ENCODE data around the gene GRM8.

Gene GRM8

DNA sequence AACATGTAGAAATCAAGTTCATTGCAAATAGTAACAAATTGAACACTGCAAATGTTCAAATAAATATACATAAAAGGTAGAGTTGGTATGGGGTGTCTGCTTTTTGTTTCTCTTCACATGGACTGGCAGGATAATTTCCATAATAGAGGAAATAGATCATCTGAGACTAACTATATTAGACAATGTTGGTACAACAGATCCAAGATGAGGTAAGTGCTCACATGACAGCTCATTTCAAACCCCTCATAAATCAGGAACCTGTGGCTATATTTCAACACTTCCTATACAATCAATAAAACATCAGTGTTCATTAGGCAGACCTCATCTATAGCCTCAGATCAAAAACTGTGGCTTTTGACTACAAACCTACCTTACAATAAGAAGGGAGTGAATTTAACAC is 469.1 kb downstream of the GRM8 start:
- H3K4me3 ChIP-seq, result no peak overlapping the region

DNA sequence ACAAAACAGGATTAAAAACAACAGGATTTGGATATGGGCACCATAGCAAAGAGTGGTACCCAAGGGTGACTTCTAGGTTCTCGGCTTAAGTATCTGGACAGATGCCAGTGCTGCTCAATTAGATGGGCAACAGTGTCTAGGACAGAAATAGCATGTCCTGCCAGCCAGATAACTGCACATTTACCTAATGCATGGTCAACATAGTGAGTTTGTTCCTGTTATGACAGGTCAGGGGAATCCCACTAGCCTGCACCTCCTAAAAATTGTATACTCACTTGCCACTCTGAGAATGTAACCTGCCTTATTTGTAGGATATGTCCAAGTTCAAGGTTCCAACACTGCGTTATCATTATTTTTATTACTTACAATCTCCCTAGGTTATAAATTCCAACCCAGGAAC is 471.7 kb downstream of the GRM8 start:
- H3K4me3 ChIP-seq, result no peak overlapping the region
- H3K27ac ChIP-seq, result no peak overlapping the region

More for the DNA sequence above, 469.1 kb downstream of the GRM8 start:
- H3K27ac ChIP-seq, result no peak overlapping the region

DNA sequence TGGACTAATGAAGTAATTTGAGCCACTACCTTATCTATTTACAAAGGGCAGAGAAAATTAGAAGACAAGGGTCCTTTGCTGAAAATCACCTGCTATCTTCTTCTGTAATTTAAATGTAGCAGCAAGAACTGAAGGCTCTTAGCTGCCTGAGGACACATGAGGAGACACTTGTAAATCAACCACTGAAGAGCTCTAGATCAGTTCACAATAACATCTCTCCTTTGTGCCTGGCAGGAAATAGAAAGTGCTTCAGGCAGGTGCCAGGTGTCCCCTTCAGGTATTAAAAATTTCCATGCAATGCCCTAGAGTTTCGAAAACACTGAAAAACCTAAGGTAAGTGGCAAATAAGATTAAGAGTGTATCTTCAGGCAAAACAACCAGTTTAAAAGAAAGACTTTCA is 474.6 kb downstream of the GRM8 start:
- no peak overlapping the region for H3K27ac ChIP-seq
- no peak overlapping the region for H3K4me3 ChIP-seq

DNA sequence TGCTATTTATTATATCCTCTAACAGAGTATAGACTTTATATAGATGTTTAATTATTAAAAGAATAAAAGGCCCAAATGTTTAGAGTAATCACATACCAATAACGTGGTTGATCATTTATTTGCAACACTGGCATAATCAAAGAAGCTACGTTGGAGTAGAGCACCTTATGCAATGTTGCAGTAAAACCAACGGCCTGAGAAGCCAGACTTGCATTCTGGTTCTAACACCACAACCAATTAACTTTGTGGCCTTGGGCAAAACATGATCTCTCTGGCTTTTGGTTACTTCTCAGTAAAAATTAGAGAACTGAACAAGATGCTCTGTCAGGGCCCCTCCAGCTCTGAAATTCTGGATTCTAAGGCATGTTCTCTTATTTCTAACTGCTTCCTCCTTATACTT is 476.2 kb downstream of the GRM8 start:
- H3K4me3 ChIP-seq, result no peak overlapping the region

DNA sequence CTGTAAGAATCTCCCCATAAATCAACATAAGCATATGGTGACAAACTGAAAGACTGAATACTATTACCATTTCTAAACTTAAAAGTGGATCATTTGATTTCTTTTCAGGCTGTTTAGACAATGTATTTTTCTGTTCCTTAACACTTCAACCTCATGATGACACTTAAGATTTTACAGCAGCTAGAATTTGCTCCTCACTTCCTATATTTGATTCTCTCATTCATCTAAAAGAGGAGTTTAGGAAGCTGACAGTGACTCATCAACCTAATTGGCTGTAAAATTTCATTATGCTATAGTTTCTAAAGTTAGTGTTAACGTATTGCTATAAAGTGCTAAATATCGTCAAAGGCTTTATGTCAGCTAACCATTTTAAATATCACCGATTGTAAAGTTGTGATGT is 478.7 kb downstream of the GRM8 start:
- H3K4me3 ChIP-seq, result no peak overlapping the region
- H3K27ac ChIP-seq, result no peak overlapping the region

More for the DNA sequence above, 476.2 kb downstream of the GRM8 start:
- H3K27ac ChIP-seq, result no peak overlapping the region

DNA sequence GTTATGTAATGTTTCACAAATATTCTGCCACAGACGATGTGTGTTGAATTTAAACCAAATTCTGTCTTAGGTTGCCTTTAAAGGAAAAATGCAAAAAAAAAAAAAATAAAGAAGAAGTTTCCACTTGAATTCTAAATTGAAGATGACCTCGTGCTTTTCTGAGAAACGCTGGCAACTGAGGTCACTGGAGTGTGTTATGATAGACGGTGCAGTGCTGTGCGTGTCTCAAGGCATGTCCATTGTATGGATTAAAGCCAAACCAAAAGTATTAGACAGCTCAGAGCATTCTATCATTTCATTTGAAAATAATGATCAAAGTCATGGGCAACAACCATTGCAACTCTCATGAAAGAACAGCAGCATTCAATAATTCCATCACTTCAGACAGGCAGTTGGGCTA is 483.9 kb downstream of the GRM8 start:
- H3K4me3 ChIP-seq, result no peak overlapping the region

DNA sequence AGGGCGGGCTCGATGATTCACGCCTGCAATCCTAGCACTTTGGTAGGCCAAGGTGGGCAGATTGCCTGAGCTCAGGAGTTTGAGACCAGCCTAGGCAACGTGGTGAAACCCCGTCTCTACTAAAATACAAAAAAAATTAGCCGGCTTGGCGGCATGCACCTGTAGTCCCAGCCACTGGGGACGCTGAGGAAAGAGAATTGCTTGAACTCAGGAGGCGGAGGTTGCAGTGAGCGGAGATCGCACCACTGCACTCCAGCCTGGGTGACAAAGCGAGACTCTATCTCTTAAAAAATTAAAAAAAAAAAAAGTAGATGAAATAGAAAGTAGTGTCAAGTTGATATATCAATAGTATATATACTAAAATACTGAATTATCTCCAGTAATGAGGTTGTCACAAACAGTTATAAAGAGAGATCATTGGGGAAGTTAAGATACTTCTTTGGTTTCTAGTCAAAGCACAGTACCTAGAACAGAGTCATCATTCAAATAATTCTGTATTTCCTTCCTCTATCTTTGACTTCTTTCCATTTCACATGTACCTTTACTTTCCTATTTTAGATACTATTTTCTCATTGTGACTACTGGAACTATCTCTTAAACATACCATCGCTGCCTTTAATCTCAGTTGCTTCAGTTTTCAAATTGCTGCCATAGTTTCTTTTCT is 491.7 kb downstream of the GRM8 start:
- H3K27ac ChIP-seq, result no peak overlapping the region

More for the DNA sequence above, 483.9 kb downstream of the GRM8 start:
- no peak overlapping the region for H3K27ac ChIP-seq

DNA sequence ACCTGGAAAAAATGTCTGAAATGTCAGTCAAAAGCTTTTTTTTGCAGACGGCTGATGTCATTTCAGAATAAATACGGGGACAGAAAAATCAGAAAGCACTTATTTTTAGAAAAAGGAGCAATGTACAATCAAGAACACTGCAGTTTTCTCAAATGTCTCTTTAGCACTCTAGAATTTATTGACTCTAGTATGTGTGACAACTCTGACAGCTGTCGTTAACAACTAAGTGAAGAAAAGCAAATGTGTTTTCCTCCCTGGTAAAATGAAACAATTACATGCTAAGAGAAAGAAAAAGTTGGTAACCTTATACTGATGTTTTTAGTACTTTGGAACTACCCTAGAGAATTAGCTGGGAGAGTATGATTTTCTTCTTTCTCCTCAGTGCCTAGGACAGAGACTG is 497.4 kb downstream of the GRM8 start:
- H3K27ac ChIP-seq, result no peak overlapping the region
- H3K4me3 ChIP-seq, result no peak overlapping the region

More for the DNA sequence above, 491.7 kb downstream of the GRM8 start:
- no peak overlapping the region for H3K4me3 ChIP-seq

DNA sequence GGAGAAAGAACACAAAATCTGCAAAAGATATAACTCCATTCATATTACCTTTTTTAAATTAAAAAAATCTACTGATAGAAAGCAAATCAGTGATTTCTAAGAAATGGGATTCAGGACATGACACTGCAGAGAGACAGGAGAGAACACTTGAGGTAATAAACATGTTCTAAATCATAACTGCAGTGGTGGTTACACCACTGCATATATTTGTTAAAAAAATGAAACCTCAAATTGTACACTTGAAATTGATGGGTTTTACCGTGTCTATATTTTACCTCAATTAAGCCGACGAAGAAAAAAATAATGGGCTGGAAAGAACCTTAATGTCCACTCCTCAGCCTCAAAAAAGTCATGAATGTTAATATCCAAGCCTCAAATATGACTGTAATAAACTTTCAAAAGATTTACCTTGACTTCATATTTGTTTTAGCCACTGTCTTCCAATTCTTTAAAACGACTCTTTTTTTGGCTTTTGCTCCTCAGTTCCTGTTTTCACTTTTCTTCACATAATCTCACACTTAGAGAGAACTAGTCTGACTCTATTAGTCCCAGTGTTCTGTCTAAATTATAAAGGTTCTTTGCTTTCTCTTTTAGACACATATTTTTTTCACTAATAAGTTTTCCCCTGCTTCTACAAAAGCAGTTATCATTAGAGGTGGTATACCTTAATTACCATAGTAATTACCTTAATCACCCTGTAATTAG is 502.4 kb downstream of the GRM8 start:
- Histone ChIP-seq H3K4me3 (no peak overlapping the region), H3K27ac (no peak overlapping the region)

DNA sequence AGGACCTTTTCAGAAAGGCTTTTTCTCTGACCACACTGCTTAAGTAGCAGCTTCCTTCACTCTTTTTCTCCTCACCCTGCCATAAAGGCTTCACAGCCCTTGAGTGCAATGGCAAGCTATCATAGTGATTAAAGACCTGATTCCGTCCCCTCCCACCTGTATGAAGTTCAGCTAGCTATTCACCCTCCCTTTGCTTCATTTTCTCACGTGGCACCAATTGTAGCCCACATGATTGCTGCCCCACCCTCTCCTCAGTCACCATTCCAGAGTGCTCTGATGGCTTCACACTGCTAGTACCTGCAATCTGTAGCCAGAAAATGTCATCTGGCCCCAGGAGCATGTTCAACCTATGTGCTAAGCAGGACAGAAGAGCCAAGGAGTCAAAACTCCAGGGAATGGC is 523.8 kb downstream of the GRM8 start:
- Histone ChIP-seq H3K4me3 (no peak overlapping the region), H3K27ac (no peak overlapping the region)

DNA sequence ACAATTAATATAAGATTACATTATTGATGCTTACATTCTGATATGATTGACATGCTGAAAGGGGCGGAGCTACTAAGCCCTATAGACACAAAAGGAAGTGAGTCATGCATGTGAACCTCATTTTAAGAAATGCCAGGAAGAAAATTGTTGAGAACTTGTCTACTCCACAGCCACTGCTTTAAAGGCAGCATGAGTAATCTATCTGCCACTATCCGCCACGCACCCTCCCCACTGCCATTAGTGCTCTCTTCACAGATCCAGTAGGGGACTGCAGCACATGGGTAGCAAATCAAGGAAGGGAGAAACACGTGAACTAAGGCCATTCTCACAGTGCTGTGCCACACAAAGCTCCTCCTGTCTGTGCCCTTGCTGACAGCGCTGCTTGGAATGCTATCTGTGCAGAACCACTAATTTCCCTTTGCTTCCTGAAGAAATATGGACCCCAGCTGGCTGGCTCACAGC is 524.8 kb downstream of the GRM8 start:
- Histone ChIP-seq H3K4me3 (no peak overlapping the region), H3K27ac (no peak overlapping the region)

DNA sequence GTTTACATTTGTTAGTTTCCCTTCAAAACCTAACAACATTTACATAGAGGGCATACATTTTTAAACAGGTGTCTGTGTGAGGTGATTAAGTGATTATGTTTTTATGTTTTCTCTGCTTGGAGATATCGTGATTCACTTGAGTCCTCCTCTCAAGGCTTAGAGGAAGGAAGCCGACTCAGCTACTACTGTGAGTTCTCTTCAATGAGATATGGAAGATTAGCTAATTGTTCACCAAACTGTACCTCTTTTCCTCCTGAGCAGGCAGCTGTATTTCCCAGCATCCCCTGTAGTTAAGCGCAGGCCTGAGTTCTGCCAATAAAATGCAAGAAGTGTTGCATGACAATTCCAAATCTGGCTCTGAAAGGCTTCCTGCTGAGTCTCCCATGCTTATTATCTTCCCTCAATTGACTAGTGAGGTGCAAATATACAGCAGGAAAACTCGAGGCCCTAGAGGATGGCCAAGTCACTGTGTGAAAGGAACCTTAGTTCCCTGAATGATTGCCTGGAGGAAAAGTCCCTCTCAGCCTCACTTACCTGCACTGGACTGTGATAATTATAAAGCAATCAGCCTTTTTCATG is 528.7 kb downstream of the GRM8 start:
- Histone ChIP-seq H3K4me3 (no peak overlapping the region), H3K27ac (no peak overlapping the region)

DNA sequence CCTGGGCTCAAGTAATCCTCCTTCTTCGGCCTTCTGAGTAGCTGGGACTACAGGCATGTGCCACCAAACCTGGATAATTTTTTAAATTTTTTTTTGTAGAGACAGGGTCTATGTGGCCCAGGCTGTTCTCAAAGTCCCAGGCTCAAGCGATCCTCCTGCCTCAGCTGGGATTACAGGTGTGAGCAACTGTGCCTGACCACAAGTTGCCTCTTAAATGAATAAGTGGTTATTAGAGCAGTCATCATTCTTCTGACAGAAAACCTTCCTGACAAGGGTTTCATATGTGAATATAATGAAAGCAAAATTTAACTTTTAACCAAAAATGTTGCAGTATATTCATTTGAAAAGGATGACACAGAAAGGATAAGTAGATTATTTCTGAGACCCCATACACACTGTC is 532.5 kb downstream of the GRM8 start:
- H3K27ac ChIP-seq, result no peak overlapping the region
- no peak overlapping the region for H3K4me3 ChIP-seq

DNA sequence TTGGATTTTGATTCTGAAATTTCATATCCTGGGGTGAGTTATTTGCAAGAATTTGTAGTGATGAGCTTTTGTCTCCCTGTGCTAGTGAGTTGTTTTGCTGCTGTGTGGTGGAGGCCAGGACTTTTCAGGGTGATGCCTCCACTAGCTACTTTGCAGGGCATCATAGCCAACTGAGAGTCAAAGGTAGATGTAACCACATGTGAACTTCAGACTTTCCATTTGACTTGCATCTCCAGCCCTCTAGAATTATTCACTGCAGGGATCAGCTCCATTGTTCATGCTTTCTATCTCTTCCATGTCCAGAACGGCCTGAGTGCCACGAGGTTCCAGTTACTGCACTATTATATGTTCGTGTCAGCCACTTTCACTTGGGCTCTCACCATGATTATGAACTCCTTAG is 534.3 kb downstream of the GRM8 start:
- no peak overlapping the region for H3K27ac ChIP-seq
- no peak overlapping the region for H3K4me3 ChIP-seq

DNA sequence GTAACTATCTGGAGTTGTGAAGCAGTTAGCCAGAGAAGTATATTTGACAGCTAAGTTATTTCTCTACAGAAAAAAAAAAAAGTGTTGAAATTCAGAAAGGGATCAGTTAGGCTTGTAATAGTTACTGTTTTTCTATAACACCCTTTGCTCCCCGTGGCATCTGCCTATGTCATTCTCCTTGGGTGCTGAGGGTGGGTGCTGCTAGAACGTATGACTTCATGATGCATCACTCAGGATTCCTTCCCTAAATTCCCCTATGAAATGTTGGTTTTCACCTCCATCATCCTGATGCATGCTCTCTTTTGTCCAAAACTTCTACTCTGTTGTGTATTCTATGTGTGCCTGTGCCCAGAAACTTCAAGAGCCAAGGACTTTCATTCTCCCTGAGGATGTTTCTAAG is 536.4 kb downstream of the GRM8 start:
- H3K4me3 ChIP-seq, result no peak overlapping the region
- H3K27ac ChIP-seq, result no peak overlapping the region

DNA sequence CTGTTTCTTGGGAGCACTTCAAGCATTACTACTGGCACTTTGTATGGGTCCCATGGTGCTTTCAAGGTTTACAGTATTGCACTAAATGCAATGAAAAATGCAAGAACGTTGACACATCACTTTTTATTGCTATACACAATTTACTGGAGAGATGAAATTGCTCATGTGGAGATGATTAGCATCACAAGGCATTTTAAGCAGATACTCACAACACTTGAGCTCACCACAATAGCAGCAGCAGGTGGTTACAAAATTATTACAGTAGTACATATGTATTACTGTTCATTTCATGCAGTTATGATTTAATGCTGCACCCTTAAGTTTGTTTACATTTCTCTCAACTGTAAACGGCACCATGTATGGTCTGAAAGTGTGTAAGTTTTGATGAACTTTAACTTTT is 537.7 kb downstream of the GRM8 start:
- H3K4me3 ChIP-seq, result no peak overlapping the region
- no peak overlapping the region for H3K27ac ChIP-seq

DNA sequence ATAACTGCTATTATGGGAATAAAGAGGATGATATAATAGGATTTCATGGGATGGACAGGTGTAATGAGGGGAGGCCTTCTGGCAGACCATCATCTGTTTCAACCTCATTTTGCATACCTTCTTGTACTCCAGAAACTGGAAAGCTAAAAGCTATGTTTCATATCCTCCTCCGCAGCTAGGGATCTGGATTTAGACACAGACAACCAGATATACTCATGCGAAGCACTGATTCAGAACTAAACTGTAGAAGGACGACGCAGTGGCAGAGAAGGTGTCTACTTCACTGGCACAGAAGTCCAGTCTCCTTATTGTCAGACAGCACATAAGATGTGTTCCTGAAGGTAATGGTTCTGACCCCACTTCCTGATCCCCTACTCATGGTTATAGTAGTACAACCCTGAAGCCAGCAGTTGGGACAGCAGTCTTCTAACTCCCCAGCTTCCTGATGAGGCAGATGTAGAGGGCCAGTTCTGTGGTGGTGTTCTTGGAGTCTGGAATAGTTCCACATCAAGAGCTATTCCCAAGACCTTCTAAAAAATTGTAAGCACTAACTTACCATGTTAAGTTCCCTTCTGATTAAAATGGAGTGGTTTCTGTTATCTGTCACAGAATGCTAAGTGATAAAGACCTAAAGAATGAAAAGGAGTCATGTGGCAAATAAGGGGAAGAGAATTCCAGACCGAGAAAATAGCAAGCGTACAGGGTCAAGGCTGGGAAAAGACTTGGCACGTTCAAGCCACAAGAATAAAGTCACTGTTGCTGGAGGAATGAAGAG is 550.3 kb downstream of the GRM8 start:
- no peak overlapping the region for H3K4me3 ChIP-seq
- no peak overlapping the region for H3K27ac ChIP-seq

DNA sequence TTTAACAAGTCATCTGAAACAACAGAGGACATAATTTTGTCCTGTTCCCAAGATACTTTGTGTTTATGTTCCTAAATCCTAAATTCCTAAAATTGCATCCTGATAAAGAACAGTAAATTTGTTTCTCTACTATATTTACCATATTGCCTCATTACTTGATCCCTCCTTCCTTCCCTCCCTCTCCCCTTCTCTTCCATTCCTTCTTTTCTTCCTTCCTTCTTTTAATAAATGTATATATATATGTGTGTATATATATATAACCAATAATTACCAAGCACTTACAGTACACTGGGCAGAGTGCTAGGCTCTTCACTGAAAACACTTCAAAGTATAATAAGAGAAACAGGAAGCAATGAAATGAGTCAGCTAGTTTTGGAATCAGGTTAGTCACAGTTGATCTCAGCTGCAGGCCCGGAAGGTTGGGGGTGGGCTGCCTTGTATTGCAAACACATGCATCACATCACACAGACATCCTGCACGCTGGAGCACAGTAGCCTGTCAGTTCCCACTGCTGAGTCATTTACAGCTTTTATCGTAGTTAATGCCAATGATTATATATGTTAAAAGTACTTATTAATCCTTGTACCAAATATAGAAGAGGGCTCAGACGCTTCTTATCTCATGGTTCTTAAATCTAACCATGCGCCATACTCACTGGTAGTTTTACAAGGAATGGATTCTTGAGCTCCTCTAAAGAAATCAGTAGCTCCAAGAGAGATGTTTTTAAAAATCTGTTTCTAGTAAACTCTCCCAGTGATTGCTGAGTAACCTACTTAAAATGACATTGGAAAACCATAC is 551.7 kb downstream of the GRM8 start:
- Histone ChIP-seq H3K4me3 (no peak overlapping the region), H3K27ac (peak overlapping the region in 7 of 21 experiments; percentile 5 to 66 (median 47))

DNA sequence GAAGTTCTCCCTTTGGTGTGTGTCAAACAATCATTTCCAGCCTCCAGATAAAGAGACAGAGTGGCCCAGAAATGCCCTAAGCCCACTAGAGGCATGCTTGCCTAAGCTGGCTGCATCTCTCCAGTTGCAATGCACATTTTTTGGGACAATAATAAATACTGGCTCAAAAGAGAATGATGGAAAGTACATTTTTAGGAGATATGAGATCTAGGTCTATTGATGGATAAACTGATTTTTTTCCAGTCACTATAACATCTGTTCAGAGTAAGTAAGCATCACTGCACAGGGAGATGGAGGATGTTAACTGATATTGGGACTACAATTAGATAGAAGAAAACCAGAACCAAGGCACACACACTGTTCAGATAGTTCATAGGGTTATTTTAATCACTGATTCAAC is 553.0 kb downstream of the GRM8 start:
- Histone ChIP-seq H3K27ac (no peak overlapping the region), H3K4me3 (no peak overlapping the region)

DNA sequence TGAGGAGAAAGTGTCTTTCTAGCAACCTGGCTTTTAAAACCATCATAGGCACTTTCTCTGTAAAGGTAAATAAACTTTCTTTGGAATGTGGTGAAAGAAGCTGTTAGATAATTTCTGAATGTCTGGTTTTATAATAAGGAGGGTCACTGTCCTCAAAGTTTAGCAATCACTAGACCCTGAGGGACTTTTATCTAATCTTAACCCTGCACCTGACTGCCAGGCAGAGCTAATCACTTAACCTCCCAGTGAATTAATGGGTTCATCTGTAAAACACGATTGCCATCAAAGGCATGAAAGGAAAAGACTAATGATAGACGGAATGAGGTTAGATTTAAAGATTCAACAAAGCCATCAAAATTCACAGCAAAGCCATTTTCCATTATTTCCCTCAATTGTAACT is 553.8 kb downstream of the GRM8 start:
- H3K27ac ChIP-seq, result no peak overlapping the region

More for the DNA sequence above, 553.8 kb downstream of the GRM8 start:
- no peak overlapping the region for H3K4me3 ChIP-seq
